Common myeloid progenitor, CD34-positive (primary cell): ENCODE data around the gene KNCN.

Source experiments
- CTCF ChIA-PET: fragments of 350-600 bp; sonication (Branson Sonifier 250); formaldehyde crosslinking; loops from one replicate; lab custom pipeline; 2021; ENCODE audit warnings: antibody characterized with exemption; lab: Charles Lee
- POLR2A ChIA-PET: fragments of 350-600 bp; sonication (Branson Sonifier 250); formaldehyde crosslinking; loops from one replicate; lab custom pipeline; 2021; ENCODE audit warnings: antibody characterized with exemption; lab: Charles Lee
- DNase-seq, 3 donors: peaks; one replicate each; pipeline versions ENCODE4 v3.0.0 to v3.0.0-alpha.2; 2013
- H3K27ac ChIP-seq, 2 experiments: 1 replicate in 1 of 2; 2 replicates in 1 of 2; pipeline ENCODE4 v1.7.0; 2013; ENCODE audit warnings: inconsistent platforms in 2 of 2, low read length in 2 of 2, mild to moderate bottlenecking in 2 of 2, low read depth in 1 of 2, moderate library complexity in 1 of 2; ENCODE audit not compliant: severe bottlenecking in 2 of 2, insufficient read depth in 1 of 2, poor library complexity in 1 of 2
- H3K27me3 ChIP-seq, 5 experiments: replicated peaks in 2 of 5; 1 replicate in 3 of 5; 2 replicates in 2 of 5; pipeline versions ENCODE4 v1.6.1 to v1.7.0; 2013; ENCODE audit warnings: low read length in 4 of 5, mild to moderate bottlenecking in 2 of 5, moderate library complexity in 2 of 5, inconsistent platforms in 1 of 5; ENCODE audit not compliant: insufficient read depth in 5 of 5, control insufficient read depth in 4 of 5
- H3K36me3 ChIP-seq, 4 experiments: 1 replicate in 2 of 4; 2 replicates in 2 of 4; pipeline versions ENCODE4 v1.6.1 to v1.7.0; 2013; ENCODE audit warnings: low read length in 3 of 4, control low read depth in 1 of 4, mild to moderate bottlenecking in 1 of 4; ENCODE audit not compliant: control insufficient read depth in 4 of 4, insufficient read depth in 4 of 4
- H3K4me1 ChIP-seq, 4 experiments: 1 replicate in 3 of 4; 2 replicates in 1 of 4; pipeline versions ENCODE4 v1.6.1 to v1.7.1; 2013; ENCODE audit warnings: low read length in 3 of 4, mild to moderate bottlenecking in 3 of 4, control low read depth in 1 of 4, inconsistent platforms in 1 of 4, moderate library complexity in 1 of 4; ENCODE audit not compliant: control insufficient read depth in 4 of 4, insufficient read depth in 4 of 4; ENCODE audit errors: control extremely low read depth in 1 of 4
- H3K4me3 ChIP-seq, 7 experiments: 1 replicate in 4 of 7; 2 replicates in 3 of 7; pipeline versions ENCODE4 v1.5.1 to v1.7.0; 2013; ENCODE audit warnings: mild to moderate bottlenecking in 7 of 7, low read length in 6 of 7, moderate library complexity in 6 of 7, inconsistent platforms in 2 of 7, low read depth in 2 of 7, control low read depth in 1 of 7; ENCODE audit not compliant: insufficient read depth in 4 of 7, control insufficient read depth in 1 of 7; ENCODE audit errors: extremely low read depth in 1 of 7
- H3K9me3 ChIP-seq, 5 experiments: 1 replicate in 4 of 5; 2 replicates in 1 of 5; pipeline versions ENCODE4 v1.6.1 to v1.7.1; 2013; ENCODE audit warnings: low read length in 4 of 5, mild to moderate bottlenecking in 2 of 5, inconsistent platforms in 1 of 5, low read depth in 1 of 5, moderate library complexity in 1 of 5; ENCODE audit not compliant: control insufficient read depth in 4 of 5, insufficient read depth in 2 of 5; ENCODE audit errors: control extremely low read depth in 1 of 5
- WGBS: methylation state at CpG from one replicate; pipeline ENCODE4 v1.1.5; 2013; ENCODE audit not compliant: insufficient coverage; 5-methylcytosine and 5-hydroxymethylcytosine counted together

KNCN gene

DNA sequence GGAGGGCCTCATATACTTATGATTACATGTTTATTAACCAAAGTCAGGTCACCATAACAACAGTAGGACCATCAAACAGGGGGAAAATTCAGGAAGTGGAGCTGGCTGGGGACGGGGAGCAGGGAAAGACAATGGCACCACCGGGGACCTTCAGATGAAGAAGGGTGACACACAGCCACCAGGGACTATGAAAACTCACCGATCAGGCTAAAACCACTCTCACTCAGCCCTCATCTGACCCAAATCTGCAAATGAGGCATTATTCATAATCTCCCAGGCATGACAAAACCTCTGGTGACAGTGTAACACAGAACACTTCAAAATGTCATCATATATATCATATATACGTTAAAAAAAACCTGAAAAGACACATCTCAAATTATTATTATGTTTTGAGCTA, 41.4 kb upstream of the KNCN start:
- WGBS, result 100% methylated on average over 2 of the region's 4 CpGs
- CTCF ChIA-PET, result no interaction called here
- H3K27me3 ChIP-seq, result no peaks in the 10 kb centered on the region
- no peak overlapping the region for H3K4me3 ChIP-seq
- POLR2A ChIA-PET, result no interaction called here
- DNase-seq, result no peak
- no peak overlapping the region for H3K27ac ChIP-seq
- H3K4me1 ChIP-seq, result peaks cover 8 to 22% (median 15%) of the 10 kb centered on the region in 4 experiments
- peaks cover 13 to 47% (median 36%) of the 10 kb centered on the region in 4 experiments for H3K36me3 ChIP-seq
- peaks cover 0 to 8% (median 0%) of the 10 kb centered on the region in 5 experiments for H3K9me3 ChIP-seq

DNA sequence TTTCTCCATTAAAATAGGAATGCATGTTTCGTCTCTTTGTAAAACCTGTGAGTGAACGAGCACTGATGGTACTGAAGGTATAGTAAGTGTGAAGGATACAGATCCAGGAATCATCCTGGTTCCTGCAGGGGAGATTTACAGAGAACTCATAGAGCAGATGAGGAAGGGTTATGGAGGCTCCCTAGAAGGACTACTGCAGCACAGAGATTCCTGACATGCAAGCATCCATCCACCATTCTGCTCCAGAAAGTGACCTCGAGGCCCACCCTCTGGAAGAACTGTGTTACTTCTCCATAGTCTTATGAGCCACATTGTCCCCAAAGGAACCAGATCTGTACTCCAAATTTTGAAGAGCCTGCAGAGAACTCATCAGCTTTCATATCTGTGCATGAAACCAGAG, 38.1 kb upstream of the KNCN start:
- Histone ChIP-seq H3K36me3 (peaks cover 16 to 63% (median 47%) of the 10 kb centered on the region in 4 experiments), H3K27me3 (no peaks in the 10 kb centered on the region), H3K9me3 (peaks cover 0 to 8% (median 0%) of the 10 kb centered on the region in 5 experiments), H3K27ac (no peak overlapping the region), H3K4me1 (peaks cover 0 to 9% (median 6%) of the 10 kb centered on the region in 4 experiments), H3K4me3 (no peak overlapping the region)
- ChIA-PET POLR2A (interaction anchor here (1.2 kb wide), 1 partner anchor 17 kb away, joined by 6 read pairs; no protein-coding TSS in a partner anchor), CTCF (interaction anchor here (0.6 to 3.1 kb wide), 3 partner anchors 8 to 61 kb away, joined by 3 to 16 read pairs (median 3); partner anchors contain the start of gene MKNK1)
- no peak for DNase-seq
- 100% methylated on average over 3 of the region's 3 CpGs for WGBS

- CTCF ChIA-PET, result no interaction called here
- Histone ChIP-seq H3K36me3 (peaks cover 19 to 68% (median 39%) of the 10 kb centered on the region in 4 experiments), H3K9me3 (peaks cover 0 to 8% (median 0%) of the 10 kb centered on the region in 5 experiments), H3K4me3 (no peak overlapping the region), H3K27me3 (no peaks in the 10 kb centered on the region), H3K27ac (no peak overlapping the region), H3K4me1 (peaks cover 0 to 22% (median 15%) of the 10 kb centered on the region in 4 experiments)
- 100% methylated on average over 7 of the region's 7 CpGs for WGBS
- POLR2A ChIA-PET, result no interaction called here
- no peak for DNase-seq
These were observed 35.6 kb upstream of the KNCN start for GRCh38 chr1:46587069-46587468.

- H3K27me3 ChIP-seq, result no peaks in the 10 kb centered on the region
- peaks cover 10 to 52% (median 26%) of the 10 kb centered on the region in 4 experiments for H3K36me3 ChIP-seq
- 95% methylated on average over 10 of the region's 12 CpGs for WGBS
These were observed 34.0 kb upstream of the KNCN start for GRCh38 chr1:46585312-46585938.

GRCh38 chr1:46583494-46583893, 32.0 kb upstream of the KNCN start:
- H3K27ac ChIP-seq, result no peak overlapping the region
- peaks cover 4 to 51% (median 32%) of the 10 kb centered on the region in 4 experiments for H3K4me1 ChIP-seq
- CTCF ChIA-PET, result interaction anchor here (1.4 to 4.4 kb wide), 3 partner anchors 7 to 49 kb away, joined by 3 to 16 read pairs (median 8); partner anchors contain the start of gene MKNK1

More at GRCh38 chr1:46585312-46585938, 34.0 kb upstream of the KNCN start:
- H3K4me1 ChIP-seq, result peaks cover 4 to 38% (median 29%) of the 10 kb centered on the region in 4 experiments
- no peak overlapping the region for H3K27ac ChIP-seq
- ChIA-PET POLR2A (no interaction called here), CTCF (no interaction called here)
- DNase-seq, result no peak
- H3K9me3 ChIP-seq, result peaks cover 0 to 8% (median 0%) of the 10 kb centered on the region in 5 experiments
- no peak overlapping the region for H3K4me3 ChIP-seq

GRCh38 chr1:46582972-46583371, 31.5 kb upstream of the KNCN start:
- WGBS, result 96% methylated on average over 3 of the region's 7 CpGs
- no peak overlapping the region for H3K27ac ChIP-seq
- H3K36me3 ChIP-seq, result peaks cover 6 to 49% (median 18%) of the 10 kb centered on the region in 4 experiments
- H3K9me3 ChIP-seq, result no peaks in the 10 kb centered on the region
- ChIA-PET CTCF (interaction anchor here (1.0 to 4.4 kb wide), 4 partner anchors 7 to 48 kb away, joined by 3 to 16 read pairs (median 4); partner anchors contain the start of gene MKNK1), POLR2A (no interaction called here)
- H3K4me1 ChIP-seq, result peaks cover 4 to 51% (median 32%) of the 10 kb centered on the region in 4 experiments
- H3K27me3 ChIP-seq, result no peaks in the 10 kb centered on the region
- no peak for DNase-seq
- H3K4me3 ChIP-seq, result no peak overlapping the region

More at GRCh38 chr1:46583494-46583893, 32.0 kb upstream of the KNCN start:
- WGBS, result 93% methylated on average over 2 of the region's 5 CpGs
- H3K27me3 ChIP-seq, result no peaks in the 10 kb centered on the region
- no peaks in the 10 kb centered on the region for H3K9me3 ChIP-seq
- H3K4me3 ChIP-seq, result no peak overlapping the region
- DNase-seq, result no peak
- POLR2A ChIA-PET, result no interaction called here
- peaks cover 6 to 44% (median 17%) of the 10 kb centered on the region in 4 experiments for H3K36me3 ChIP-seq
